Measurements from ENCODE around the gene HOATZ. TPM values are rescaled to one million over a fixed set of nuclear protein-coding genes. Genes with fewer than 3 reads are reported as not detected.

HOATZ gene
- total and polyA plus RNA-seq, 5 donors: not detected

DNA sequence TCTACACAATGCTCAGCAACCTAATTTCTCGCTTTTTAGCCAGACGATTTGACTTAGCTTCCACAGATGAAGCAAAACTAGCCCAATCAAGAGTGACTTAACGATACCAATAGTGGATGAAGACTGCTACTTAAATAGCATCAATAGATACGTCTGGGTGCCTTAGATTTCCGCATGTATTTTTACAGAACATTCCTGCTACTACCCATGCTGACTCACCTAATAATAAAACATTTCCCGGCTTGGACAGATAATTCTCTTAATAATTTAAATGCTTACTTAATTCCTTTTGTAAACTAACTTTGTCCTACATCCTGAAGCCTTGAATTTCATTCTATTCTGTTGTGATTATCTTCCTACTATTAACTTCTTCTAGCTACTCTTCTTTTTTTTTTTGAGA is 20.7 kb downstream of the HOATZ start:
- H3K4me1 ChIP-seq (ENCODE audit: control insufficient read depth, insufficient read depth, low read length): peaks cover 3% of the 10 kb centered on the region
- no peak for ATAC-seq

GRCh38 chr11:111537336-111537860 is 22.8 kb downstream of the HOATZ start:
- intact Hi-C loops (cut with DNase I): no loop called here
- no peak overlapping the region for H3K4me3 ChIP-seq (ENCODE audit: low read length)
- H3K4me1 ChIP-seq (ENCODE audit: control insufficient read depth, insufficient read depth, low read length): peaks cover 3% of the 10 kb centered on the region
- WGBS: 76% methylated on average over 3 of the region's 3 CpGs
- no peaks in the 10 kb centered on the region for H3K9me3 ChIP-seq (ENCODE audit: control insufficient read depth, low read length)
- no peak overlapping the region for H3K27ac ChIP-seq (ENCODE audit: low read length)
- ATAC-seq (no peak), DNase-seq (no peak)
- no peaks in the 10 kb centered on the region for H3K27me3 ChIP-seq (ENCODE audit: control insufficient read depth, insufficient read depth)

More for the DNA sequence above, 20.7 kb downstream of the HOATZ start:
- 88% methylated on average over 6 of the region's 6 CpGs for WGBS
- H3K27me3 ChIP-seq (ENCODE audit: control insufficient read depth, insufficient read depth): no peaks in the 10 kb centered on the region
- no peaks in the 10 kb centered on the region for H3K9me3 ChIP-seq (ENCODE audit: control insufficient read depth, low read length)
- intact Hi-C loops (cut with DNase I): no loop called here
- DNase-seq: no peak
- no peak overlapping the region for H3K4me3 ChIP-seq (ENCODE audit: low read length)
- H3K27ac ChIP-seq (ENCODE audit: low read length): no peak overlapping the region

GRCh38 chr11:111538407-111539114 is 24.0 kb downstream of the HOATZ start:
- intact Hi-C loops (cut with DNase I): no loop called here
- H3K27ac ChIP-seq (ENCODE audit: low read length): no peak overlapping the region
- no peak for ATAC-seq
- H3K4me3 ChIP-seq (ENCODE audit: low read length): no peak overlapping the region
- WGBS: 92% methylated on average over 1 of the region's 1 CpG
- peaks cover 3% of the 10 kb centered on the region for H3K4me1 ChIP-seq (ENCODE audit: control insufficient read depth, insufficient read depth, low read length)
- no peaks in the 10 kb centered on the region for H3K9me3 ChIP-seq (ENCODE audit: control insufficient read depth, low read length)
- H3K27me3 ChIP-seq (ENCODE audit: control insufficient read depth, insufficient read depth): no peaks in the 10 kb centered on the region
- no peak for DNase-seq

DNA sequence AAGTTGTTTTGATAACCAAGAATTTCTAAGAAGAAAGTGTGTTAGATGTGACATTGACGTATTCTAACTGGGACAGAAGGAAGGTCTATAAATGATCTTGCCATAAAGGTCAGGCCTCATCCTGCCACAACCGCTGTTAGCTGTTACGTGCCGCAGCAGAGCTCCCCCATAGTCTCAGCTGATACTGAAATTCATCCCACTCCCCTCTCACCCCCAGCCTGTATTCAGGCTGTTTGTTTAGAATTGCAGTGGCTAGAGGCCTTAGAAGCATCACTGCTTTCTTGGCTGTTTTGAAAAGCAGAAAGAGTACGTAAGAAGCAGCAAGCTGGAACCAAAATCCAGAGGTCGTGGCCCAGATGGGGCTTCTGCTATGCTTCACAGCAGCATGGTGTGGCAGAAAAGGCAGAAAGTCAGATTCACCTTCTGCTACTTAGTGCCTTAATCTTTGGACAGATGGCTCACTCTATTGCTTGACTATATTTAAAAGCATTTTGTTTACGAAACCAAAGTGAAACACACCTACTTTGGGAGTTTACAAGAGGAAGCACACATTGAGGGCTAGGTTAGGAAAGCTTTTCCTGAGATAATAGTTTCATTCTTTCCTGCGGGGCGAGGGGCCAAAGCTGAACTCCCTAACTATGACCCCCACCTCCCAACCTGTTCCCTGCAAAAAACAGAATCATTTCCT is 25.0 kb downstream of the HOATZ start:
- DNase-seq (no peak), ATAC-seq (no peak)
- H3K27ac ChIP-seq (ENCODE audit: low read length): peak overlapping the region; percentile 24
- peak overlapping the region; percentile 45 for H3K4me3 ChIP-seq (ENCODE audit: low read length)
- H3K27me3 ChIP-seq (ENCODE audit: control insufficient read depth, insufficient read depth): no peaks in the 10 kb centered on the region
- no peaks in the 10 kb centered on the region for H3K9me3 ChIP-seq (ENCODE audit: control insufficient read depth, low read length)
- intact Hi-C loops (cut with DNase I): no loop called here
- WGBS: 70% methylated on average over 9 of the region's 9 CpGs
- H3K4me1 ChIP-seq (ENCODE audit: control insufficient read depth, insufficient read depth, low read length): peaks cover 3% of the 10 kb centered on the region

DNA sequence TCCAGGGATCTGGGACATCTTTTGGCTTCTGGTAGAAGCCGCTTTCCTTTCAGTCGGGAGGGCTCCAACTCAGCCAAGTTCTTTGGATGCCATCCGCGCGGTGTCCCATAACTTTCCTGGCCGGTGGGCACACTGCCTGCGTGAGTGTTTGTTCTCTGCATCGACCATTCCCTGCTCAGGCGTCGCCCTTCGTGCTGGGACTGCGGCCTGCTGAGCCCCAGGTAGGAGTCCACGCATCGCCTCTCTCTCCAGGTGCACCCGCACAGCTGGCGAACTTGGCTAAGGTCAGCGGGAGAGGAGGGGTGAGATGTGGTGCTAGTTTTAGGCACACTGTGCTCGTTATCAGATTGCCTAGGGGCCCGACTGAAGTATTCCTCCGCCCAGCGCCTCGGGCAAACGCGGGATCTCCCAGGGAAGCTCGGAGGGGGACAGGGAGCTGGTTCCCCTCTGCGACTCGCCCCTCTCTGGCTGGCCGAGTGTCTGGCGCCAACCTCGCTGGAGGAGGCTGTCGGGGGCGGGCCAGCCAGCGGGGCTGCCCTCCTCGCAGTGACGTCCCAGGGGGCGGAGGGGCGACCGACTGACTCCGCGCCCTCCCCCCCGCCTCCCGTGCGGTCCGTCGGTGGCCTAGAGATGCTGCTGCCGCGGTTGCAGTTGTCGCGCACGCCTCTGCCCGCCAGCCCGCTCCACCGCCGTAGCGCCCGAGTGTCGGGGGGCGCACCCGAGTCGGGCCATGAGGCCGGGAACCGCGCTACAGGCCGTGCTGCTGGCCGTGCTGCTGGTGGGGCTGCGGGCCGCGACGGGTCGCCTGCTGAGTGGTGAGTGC is 25.7 kb downstream of the HOATZ start, which contains the start of gene LAYN:
Gene LAYN, plus strand, starts transcription at position 607 of the 823 bp plus-strand sequence. Its CDS starts 124 bp downstream, at position 731.
- Histone ChIP-seq H3K9me3 (ENCODE audit: control insufficient read depth, low read length) (no peaks in the 10 kb centered on the region), H3K4me1 (ENCODE audit: control insufficient read depth, insufficient read depth, low read length) (peaks cover 3% of the 10 kb centered on the region), H3K4me3 (ENCODE audit: low read length) (peak within 1 kb of the TSS; percentile 45), H3K27ac (ENCODE audit: low read length) (peak within 1 kb of the TSS; percentile 61), H3K27me3 (ENCODE audit: control insufficient read depth, insufficient read depth) (no peaks in the 10 kb centered on the region)
- WGBS: 4% methylated on average over 70 of the region's 70 CpGs
- intact Hi-C loops (cut with DNase I): no loop called here
- DNase-seq: peak; percentile 67 to 84 (median 83)
- peak; percentile 73 to 77 for ATAC-seq

GRCh38 chr11:111540937-111541253 is 26.3 kb downstream of the HOATZ start:
- Histone ChIP-seq H3K4me3 (ENCODE audit: low read length) (peak overlapping the region; percentile 45), H3K9me3 (ENCODE audit: control insufficient read depth, low read length) (no peaks in the 10 kb centered on the region)
- peak; percentile 35 to 50 for ATAC-seq

DNA sequence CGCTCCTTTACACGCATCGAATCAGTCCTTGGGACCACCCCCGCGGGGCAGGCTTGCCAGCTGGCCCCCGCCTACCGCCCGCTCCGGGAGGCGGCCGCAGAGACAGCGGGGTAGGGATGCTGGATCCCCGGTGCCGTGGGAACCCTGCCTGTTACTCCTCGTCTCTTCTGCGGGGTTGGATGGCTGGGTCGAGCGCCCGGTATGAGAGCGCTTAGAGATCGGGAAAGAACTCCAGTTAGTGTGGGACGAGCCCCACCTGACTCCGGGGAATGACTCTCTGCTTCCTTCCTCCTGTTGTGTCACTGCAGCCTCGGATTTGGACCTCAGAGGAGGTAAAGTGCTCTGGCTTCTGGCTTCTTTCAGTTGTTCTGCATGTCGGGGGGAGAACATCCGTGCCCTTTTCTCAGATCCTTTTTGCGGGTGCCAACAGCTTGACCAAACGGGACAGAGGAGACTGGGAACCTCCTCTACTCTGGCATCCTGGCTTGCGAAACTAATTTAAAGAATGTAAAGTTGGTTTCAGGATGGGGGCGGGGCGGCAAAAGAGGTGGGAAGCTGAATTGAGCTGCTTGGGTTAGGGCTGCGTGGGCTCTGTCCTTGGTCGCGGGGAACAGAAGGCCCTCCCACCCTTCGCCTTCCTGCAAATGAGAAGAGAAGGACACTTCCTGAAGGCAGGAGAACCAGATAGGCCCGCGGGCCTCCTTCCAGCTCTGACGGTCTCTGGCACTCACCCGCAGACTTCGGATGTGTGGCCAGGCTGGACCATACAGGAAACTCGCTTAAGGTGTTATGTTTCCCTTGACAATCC is 26.9 kb downstream of the HOATZ start:
- intact Hi-C loops (cut with DNase I): no loop called here
- peak overlapping the region; percentile 45 for H3K4me3 ChIP-seq (ENCODE audit: low read length)
- H3K27ac ChIP-seq (ENCODE audit: low read length): peak overlapping the region; percentile 23
- peaks cover 3% of the 10 kb centered on the region for H3K4me1 ChIP-seq (ENCODE audit: control insufficient read depth, insufficient read depth, low read length)
- H3K27me3 ChIP-seq (ENCODE audit: control insufficient read depth, insufficient read depth): no peaks in the 10 kb centered on the region
- DNase-seq (peak; percentile 66 to 88 (median 78)), ATAC-seq (peak; percentile 81 to 82)
- WGBS: 5% methylated on average over 41 of the region's 41 CpGs
- H3K9me3 ChIP-seq (ENCODE audit: control insufficient read depth, low read length): no peaks in the 10 kb centered on the region

More at GRCh38 chr11:111540937-111541253, 26.3 kb downstream of the HOATZ start:
- Histone ChIP-seq H3K27ac (ENCODE audit: low read length) (peak overlapping the region; percentile 23), H3K27me3 (ENCODE audit: control insufficient read depth, insufficient read depth) (no peaks in the 10 kb centered on the region), H3K4me1 (ENCODE audit: control insufficient read depth, insufficient read depth, low read length) (peaks cover 3% of the 10 kb centered on the region)
- intact Hi-C loops (cut with DNase I): no loop called here
- peak in 1 of 3 donors; percentile 28 for DNase-seq
- 2% methylated on average over 22 of the region's 22 CpGs for WGBS

- H3K9me3 ChIP-seq (ENCODE audit: control insufficient read depth, low read length): no peaks in the 10 kb centered on the region
- ATAC-seq (no peak), DNase-seq (no peak)
- no peak overlapping the region for H3K27ac ChIP-seq (ENCODE audit: low read length)
- intact Hi-C loops (cut with DNase I): no loop called here
- H3K4me3 ChIP-seq (ENCODE audit: low read length): no peak overlapping the region
- no peaks in the 10 kb centered on the region for H3K27me3 ChIP-seq (ENCODE audit: control insufficient read depth, insufficient read depth)
- WGBS: 68% methylated on average over 10 of the region's 10 CpGs
- H3K4me1 ChIP-seq (ENCODE audit: control insufficient read depth, insufficient read depth, low read length): peaks cover 3% of the 10 kb centered on the region
Observed at GRCh38 chr11:111542606-111543275, 28.2 kb downstream of the HOATZ start.

DNA sequence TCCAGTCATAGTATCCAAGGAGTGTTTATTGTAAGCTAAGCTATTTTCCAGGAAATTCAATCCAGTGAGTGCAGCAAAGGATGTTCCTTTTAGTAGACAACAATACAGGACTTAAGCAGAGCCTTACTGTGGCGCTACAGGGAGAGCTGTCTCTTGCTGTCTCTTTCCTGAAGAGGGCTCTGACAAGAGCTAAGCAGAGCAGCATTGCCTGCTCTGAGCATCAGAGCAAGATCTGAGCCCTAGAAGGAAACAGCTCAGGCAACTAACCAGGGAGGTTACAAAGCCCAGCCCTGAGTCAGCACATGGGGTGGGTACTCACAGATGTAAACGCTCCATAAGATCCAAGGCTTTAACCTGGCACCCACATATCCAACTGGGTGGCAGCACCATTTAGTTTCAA is 33.9 kb downstream of the HOATZ start:
- no peaks in the 10 kb centered on the region for H3K27me3 ChIP-seq (ENCODE audit: control insufficient read depth, insufficient read depth)
- ATAC-seq (no peak), DNase-seq (no peak)
- 82% methylated on average over 2 of the region's 2 CpGs for WGBS
- H3K4me3 ChIP-seq (ENCODE audit: low read length): no peak overlapping the region
- H3K9me3 ChIP-seq (ENCODE audit: control insufficient read depth, low read length): no peaks in the 10 kb centered on the region
- no peaks in the 10 kb centered on the region for H3K4me1 ChIP-seq (ENCODE audit: control insufficient read depth, insufficient read depth, low read length)
- intact Hi-C loops (cut with DNase I): no loop called here
- no peak overlapping the region for H3K27ac ChIP-seq (ENCODE audit: low read length)

All from right cardiac atrium (tissue), 5 donors.